Sigmoid colon (tissue), 3 donors: Measurements from ENCODE around the gene UTF1.

ENCODE experiments used
- CTCF ChIP-seq, 4 experiments: fragments of 450-650 bp in 3 of 4; fragments of 200-600 bp in 1 of 4; IDR thresholded peaks; one replicate each; pipeline ENCODE4 v1.5.1; 2016 to 2019; ENCODE audit warnings: antibody characterized with exemption in 4 of 4, mild to moderate bottlenecking in 3 of 4, moderate library complexity in 2 of 4
- POLR2A ChIP-seq, 2 donors: fragments of 450-650 bp; IDR thresholded peaks; one replicate each; pipeline ENCODE4 v1.6.1; 2016; ENCODE audit warnings: antibody characterized with exemption in 2 of 2, mild to moderate bottlenecking in 2 of 2, moderate library complexity in 2 of 2

DNA sequence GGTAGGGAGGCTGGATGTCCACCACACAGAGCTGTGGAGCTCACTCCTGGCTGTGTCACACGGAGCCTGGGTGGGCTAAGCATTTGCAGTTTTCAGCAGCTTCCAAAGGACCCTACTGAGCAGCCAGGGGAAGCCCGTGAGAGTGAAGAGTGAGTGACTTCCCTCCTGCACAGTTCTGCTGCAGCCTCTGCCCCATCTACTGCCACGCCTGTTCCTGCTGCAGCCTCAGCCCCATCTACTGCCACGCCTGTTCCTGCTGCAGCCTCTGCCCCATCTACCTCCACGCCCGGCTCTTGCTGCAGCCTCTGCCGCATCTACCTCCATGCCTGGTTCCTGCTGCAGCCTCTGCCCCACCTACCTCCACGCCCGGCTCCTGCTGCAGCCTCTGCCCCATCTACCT, 34.4 kb downstream of the UTF1 start:
- TF ChIP-seq CTCF (IDR thresholded peaks at IDR 0.05) (no peak), POLR2A (IDR thresholded peaks at IDR 0.05) (no peak)
